Measurements from ENCODE around the gene CHCHD3.

The CHCHD3 gene

GRCh38 chr7:133056370-133057238 lies 25.3 kb downstream of the CHCHD3 start:
- H3K4me2 ChIP-seq (ENCODE audit: low read length), result no peak overlapping the region
- no peak overlapping the region for H2AFZ ChIP-seq (ENCODE audit: low read depth, low read length)
- no peak overlapping the region for H3K4me3 ChIP-seq (ENCODE audit: low read length)
- H3K36me3 ChIP-seq (replicated peaks; ENCODE audit: low read depth, low read length), result peaks cover 4% of the 10 kb centered on the region
- H3K27me3 ChIP-seq (ENCODE audit: low read depth, low read length), result no peaks in the 10 kb centered on the region
- H3K9ac ChIP-seq (ENCODE audit: low read length), result no peak overlapping the region
- H3K27ac ChIP-seq (ENCODE audit: low read length), result no peak overlapping the region
- no peaks in the 10 kb centered on the region for H3K9me3 ChIP-seq (ENCODE audit: insufficient read depth, low read length)
- 0 out of 2 replicates have a peak, but pooled peaks cover 15% of the 10 kb centered on the region for H4K20me1 ChIP-seq (ENCODE audit: insufficient read depth, low read length)
- H3K79me2 ChIP-seq (ENCODE audit: low read length), result peaks cover 73% of the 10 kb centered on the region
- peaks cover 56% of the 10 kb centered on the region for H3K4me1 ChIP-seq (ENCODE audit: low read length)
- no peak for TF ChIP-seq EZH2phosphoT487 (IDR thresholded peaks at IDR 0.05; ENCODE audit: low read depth)
- TF ChIP-seq, protein P1, sequence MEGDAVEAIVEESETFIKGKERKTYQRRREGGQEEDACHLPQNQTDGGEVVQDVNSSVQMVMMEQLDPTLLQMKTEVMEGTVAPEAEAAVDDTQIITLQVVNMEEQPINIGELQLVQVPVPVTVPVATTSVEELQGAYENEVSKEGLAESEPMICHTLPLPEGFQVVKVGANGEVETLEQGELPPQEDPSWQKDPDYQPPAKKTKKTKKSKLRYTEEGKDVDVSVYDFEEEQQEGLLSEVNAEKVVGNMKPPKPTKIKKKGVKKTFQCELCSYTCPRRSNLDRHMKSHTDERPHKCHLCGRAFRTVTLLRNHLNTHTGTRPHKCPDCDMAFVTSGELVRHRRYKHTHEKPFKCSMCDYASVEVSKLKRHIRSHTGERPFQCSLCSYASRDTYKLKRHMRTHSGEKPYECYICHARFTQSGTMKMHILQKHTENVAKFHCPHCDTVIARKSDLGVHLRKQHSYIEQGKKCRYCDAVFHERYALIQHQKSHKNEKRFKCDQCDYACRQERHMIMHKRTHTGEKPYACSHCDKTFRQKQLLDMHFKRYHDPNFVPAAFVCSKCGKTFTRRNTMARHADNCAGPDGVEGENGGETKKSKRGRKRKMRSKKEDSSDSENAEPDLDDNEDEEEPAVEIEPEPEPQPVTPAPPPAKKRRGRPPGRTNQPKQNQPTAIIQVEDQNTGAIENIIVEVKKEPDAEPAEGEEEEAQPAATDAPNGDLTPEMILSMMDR (IDR thresholded peaks at IDR 0.05; ENCODE audit: low read depth, low read length), result no peak

- Histone ChIP-seq H3K36me3 (replicated peaks; ENCODE audit: low read depth, low read length) (peaks cover 4% of the 10 kb centered on the region), H3K4me3 (ENCODE audit: low read length) (no peak overlapping the region), H3K4me2 (ENCODE audit: low read length) (no peak overlapping the region), H3K27me3 (ENCODE audit: low read depth, low read length) (no peaks in the 10 kb centered on the region), H4K20me1 (ENCODE audit: insufficient read depth, low read length) (peaks cover 18% of the 10 kb centered on the region; the same call in 1 of the 2 replicates), H3K9ac (ENCODE audit: low read length) (no peak overlapping the region), H2AFZ (ENCODE audit: low read depth, low read length) (no peak overlapping the region), H3K27ac (ENCODE audit: low read length) (no peak overlapping the region), H3K4me1 (ENCODE audit: low read length) (peaks cover 36% of the 10 kb centered on the region), H3K9me3 (ENCODE audit: insufficient read depth, low read length) (no peaks in the 10 kb centered on the region), H3K79me2 (ENCODE audit: low read length) (peaks cover 70% of the 10 kb centered on the region)
- no peak for TF ChIP-seq EZH2phosphoT487 (IDR thresholded peaks at IDR 0.05; ENCODE audit: low read depth)
- TF ChIP-seq, protein P1 (IDR thresholded peaks at IDR 0.05; ENCODE audit: low read depth, low read length), result no peak
These were observed 27.6 kb downstream of the CHCHD3 start for GRCh38 chr7:133054162-133054840.

GRCh38 chr7:133053321-133053891 lies 28.5 kb downstream of the CHCHD3 start:
- H3K9me3 ChIP-seq (ENCODE audit: insufficient read depth, low read length), result no peaks in the 10 kb centered on the region
- no peak overlapping the region for H3K9ac ChIP-seq (ENCODE audit: low read length)
- TF ChIP-seq EZH2phosphoT487 (IDR thresholded peaks at IDR 0.05; ENCODE audit: low read depth), result no peak
- TF ChIP-seq, protein P1 (IDR thresholded peaks at IDR 0.05; ENCODE audit: low read depth, low read length), result no peak
- peaks cover 4% of the 10 kb centered on the region for H3K36me3 ChIP-seq (replicated peaks; ENCODE audit: low read depth, low read length)
- H4K20me1 ChIP-seq (ENCODE audit: insufficient read depth, low read length), result peaks cover 21% of the 10 kb centered on the region; the same call in 1 of the 2 replicates
- no peak overlapping the region for H2AFZ ChIP-seq (ENCODE audit: low read depth, low read length)
- H3K4me1 ChIP-seq (ENCODE audit: low read length), result peaks cover 27% of the 10 kb centered on the region
- H3K4me2 ChIP-seq (ENCODE audit: low read length), result no peak overlapping the region
- no peak overlapping the region for H3K4me3 ChIP-seq (ENCODE audit: low read length)
- no peaks in the 10 kb centered on the region for H3K27me3 ChIP-seq (ENCODE audit: low read depth, low read length)
- H3K79me2 ChIP-seq (ENCODE audit: low read length), result peaks cover 70% of the 10 kb centered on the region
- no peak overlapping the region for H3K27ac ChIP-seq (ENCODE audit: low read length)

DNA sequence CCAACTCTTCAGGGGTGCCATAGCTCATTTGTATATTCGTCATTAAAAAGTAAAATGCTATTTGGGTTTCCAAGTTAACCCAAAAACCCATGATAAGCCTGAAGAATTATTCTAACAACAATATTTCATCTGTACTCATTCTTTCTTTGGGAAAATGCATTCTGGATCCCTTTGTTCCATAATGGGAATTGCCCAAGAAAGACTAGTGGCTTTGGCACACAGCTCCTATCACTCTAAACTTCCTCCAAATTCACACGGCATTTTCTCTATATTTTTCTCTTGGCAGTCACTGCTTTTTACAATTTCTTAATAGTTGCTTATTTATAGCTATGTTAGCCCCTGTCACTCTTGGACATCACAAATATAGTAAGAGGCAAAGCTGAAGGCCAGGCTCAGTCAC lies 29.1 kb downstream of the CHCHD3 start:
- Histone ChIP-seq H3K27ac (ENCODE audit: low read length) (no peak overlapping the region), H4K20me1 (ENCODE audit: insufficient read depth, low read length) (peaks cover 21% of the 10 kb centered on the region; the same call in 1 of the 2 replicates), H3K4me1 (ENCODE audit: low read length) (peaks cover 22% of the 10 kb centered on the region), H3K27me3 (ENCODE audit: low read depth, low read length) (no peaks in the 10 kb centered on the region), H3K79me2 (ENCODE audit: low read length) (peaks cover 70% of the 10 kb centered on the region), H2AFZ (ENCODE audit: low read depth, low read length) (no peak overlapping the region), H3K9ac (ENCODE audit: low read length) (no peak overlapping the region), H3K9me3 (ENCODE audit: insufficient read depth, low read length) (no peaks in the 10 kb centered on the region), H3K36me3 (replicated peaks; ENCODE audit: low read depth, low read length) (peaks cover 4% of the 10 kb centered on the region), H3K4me3 (ENCODE audit: low read length) (no peak overlapping the region), H3K4me2 (ENCODE audit: low read length) (no peak overlapping the region)
- TF ChIP-seq EZH2phosphoT487 (IDR thresholded peaks at IDR 0.05; ENCODE audit: low read depth), result no peak
- TF ChIP-seq, protein P1 (IDR thresholded peaks at IDR 0.05; ENCODE audit: low read depth, low read length), result no peak
